Middle frontal gyrus (tissue), 1 donor: ENCODE measurements around the gene NEIL1.

ENCODE experiments used
- DNase-seq: peaks from one replicate; pipeline ENCODE4 v3.0.0-alpha.2; 2015; ENCODE audit warnings: low spot score; ENCODE audit errors: extremely low spot score

NEIL1 gene

GRCh38 chr15:75356006-75356405 is 9.2 kb downstream of the NEIL1 start:
- no peak for DNase-seq

DNA sequence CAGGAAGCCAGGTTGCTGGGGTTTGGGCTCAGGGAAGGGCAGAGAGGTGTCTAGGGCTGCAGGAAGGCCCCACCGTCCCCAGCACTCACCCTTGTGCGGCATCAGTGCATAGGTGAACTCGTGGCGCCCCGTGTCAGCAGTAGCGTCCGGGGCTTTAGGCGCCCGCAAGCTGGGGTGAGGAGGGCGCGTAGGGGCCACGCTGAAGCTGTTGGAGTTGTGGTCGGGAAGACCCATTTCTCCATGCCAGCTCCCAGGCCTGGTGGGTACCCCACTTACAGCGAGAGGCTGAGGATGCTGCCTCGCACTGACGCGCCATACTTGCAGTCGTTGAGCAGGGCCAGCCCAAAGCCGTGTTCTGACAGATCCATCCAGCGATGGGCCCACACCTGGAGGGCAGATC is 9.7 kb downstream of the NEIL1 start:
- no peak for DNase-seq

DNA sequence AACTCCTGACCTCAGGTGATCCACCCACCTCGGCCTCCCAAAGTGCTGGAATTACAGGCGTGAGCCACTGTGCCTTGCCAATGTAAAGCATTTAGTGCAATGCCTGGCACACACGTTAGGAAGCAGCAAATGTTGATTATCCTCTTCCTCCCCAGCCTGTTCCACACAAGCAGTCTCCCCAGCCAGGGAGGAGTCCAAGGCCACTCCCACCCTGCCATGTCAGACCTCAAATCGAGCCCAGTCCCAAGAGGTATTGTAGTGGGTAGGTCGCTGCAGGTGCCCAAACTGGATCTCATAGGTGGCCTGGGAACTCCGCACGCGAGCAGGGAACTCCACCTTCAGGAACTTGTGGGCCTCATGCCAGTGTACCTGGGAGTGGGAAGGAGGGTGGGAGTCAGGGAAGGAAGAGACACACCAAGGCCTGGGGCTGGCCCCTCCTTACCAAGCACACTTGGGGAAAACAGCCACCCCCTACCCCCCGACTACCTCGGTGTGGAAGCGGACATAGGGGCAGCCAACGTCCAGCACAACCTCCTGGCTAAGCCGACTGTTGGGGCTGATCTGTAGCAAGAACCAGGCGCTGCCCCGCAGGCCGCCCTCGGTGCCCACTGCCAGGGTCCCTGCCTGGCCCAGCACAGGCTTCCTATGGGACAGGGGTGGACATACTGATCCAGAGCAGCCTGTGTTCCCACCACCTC is 11.3 kb downstream of the NEIL1 start:
- DNase-seq: no peak

GRCh38 chr15:75358771-75359536 is 12.1 kb downstream of the NEIL1 start:
- no peak for DNase-seq

- no peak for DNase-seq
Measured at GRCh38 chr15:75359537-75360250, 12.9 kb downstream of the NEIL1 start.

DNA sequence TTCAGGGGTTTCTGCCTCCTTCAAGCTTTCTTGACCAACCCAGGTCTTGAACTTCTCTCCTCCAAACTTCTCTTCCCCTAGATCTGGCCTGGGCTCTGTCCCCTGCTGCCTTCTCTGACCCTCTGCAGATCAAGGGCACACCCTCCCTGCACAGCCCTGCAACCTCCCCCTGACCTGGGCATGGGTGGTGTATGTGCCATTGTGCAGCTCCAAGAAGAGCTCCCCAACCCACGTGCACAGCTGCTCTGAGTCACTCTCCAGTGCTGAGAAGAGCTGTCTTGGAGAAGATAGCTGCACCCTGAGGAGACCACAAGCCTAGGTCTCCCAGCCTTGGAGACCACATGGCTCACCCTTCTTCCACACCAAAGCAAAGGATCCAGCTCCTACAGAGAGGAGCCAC is 13.6 kb downstream of the NEIL1 start:
- DNase-seq: no peak

- no peak for DNase-seq
Measured at GRCh38 chr15:75360856-75361255, 14.0 kb downstream of the NEIL1 start.

GRCh38 chr15:75361361-75361988 is 14.6 kb downstream of the NEIL1 start:
- no peak for DNase-seq

DNA sequence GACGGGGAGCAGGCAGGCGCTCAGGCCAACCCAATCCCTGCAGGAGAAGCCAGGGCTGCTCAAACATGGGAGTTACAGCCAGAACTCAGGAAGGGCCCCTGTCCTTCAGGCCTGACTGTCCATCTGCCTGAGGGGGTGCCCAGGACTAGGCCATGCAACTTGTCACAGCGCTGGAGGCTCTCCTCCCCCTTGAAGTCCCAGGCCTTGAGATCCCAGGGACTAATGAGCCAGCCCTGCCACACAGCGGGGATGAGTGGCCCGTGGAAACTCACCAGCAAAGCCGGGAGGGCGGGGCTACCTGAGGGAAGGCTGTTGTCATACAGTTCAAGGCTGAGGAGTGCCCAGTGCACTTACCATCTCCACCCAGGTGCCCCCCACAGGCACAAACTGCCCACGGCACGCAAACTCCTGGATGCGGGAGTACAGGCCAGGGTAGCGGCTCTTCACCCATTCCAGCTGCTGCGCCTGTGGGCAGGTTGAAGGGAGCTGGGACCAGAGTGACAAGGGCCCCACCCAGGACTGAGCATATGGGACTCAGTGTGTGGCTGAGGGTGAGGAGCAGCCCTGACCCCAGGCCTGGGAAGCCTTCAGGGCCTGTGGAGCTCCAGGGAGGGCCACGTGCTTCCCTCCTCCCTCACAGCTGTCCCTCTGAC is 15.3 kb downstream of the NEIL1 start:
- DNase-seq: no peak

GRCh38 chr15:75362642-75363249 is 15.9 kb downstream of the NEIL1 start:
- no peak for DNase-seq

DNA sequence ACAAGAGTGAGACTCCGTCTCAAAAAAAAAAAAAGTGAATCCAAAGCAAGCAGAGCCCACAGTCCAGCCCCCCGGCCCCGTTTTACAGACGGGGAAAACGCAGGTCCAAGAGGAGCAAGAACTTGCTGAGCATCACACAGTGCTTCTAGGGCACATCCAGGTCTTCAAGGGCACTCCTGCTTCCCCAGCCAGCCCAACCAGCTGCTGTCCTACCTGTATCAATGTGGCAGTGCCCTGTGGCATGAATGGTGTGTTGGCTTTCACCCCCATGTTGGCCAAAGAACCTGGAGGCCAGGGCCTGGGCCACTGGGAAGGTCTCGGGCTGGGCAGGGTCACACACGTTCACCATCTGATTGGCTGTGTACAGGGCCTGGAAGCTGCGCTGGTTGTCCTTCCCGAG is 16.9 kb downstream of the NEIL1 start:
- DNase-seq: no peak

GRCh38 chr15:75364881-75365280 is 18.0 kb downstream of the NEIL1 start:
- no peak for DNase-seq

DNA sequence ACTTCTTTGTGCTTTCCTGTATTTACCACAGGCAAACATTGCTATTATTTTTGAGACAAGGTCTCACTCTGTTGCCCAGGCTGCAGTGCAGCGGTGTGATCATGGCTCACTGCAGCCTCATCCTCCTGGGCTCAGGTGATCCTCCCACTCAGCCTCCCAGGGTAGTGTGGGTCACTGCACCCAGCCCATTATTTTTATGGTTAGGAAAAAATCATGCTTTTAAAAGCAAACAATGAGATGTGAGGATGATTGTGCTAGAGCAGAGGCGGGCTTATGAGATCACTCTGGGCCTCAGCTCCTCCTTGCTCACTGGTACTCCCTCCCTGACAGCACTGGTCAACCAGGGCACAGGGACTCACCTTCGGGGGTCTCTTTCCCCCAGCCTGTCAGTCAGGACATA is 19.3 kb downstream of the NEIL1 start:
- DNase-seq: no peak

- no peak for DNase-seq
Measured at GRCh38 chr15:75367006-75367405, 20.2 kb downstream of the NEIL1 start.

DNA sequence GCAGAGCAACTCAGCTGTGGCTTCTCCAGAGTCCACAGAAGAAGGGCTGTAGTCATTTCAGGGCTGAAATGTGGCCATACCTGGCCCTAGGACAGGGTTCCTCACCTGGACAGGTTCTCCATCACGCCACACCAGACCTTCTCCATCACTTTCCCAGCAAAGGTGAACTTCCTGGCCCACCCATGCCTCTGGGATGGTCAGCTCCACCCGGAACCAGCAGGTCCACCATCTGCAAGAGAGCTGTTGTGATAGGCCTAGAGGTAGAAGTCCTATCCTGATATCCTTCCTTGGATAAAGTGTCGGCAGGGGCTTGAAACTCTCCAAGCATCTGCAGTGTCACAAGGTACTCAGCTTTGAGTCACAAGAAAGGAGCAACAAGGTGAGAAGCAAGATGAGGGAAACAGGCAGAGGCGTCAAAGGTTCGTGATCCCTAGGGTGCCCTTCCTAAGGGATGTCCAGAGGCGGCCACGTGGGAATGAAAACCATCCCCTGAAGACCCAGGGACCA is 20.6 kb downstream of the NEIL1 start:
- DNase-seq: no peak

- DNase-seq: peak; percentile 86
Measured at GRCh38 chr15:75367913-75368688, 21.3 kb downstream of the NEIL1 start, which contains the start of gene MAN2C1. TSS of gene MAN2C1 (minus strand) at chr15:75368607. CDS start at chr15:75368583, 24 bp downstream.

DNA sequence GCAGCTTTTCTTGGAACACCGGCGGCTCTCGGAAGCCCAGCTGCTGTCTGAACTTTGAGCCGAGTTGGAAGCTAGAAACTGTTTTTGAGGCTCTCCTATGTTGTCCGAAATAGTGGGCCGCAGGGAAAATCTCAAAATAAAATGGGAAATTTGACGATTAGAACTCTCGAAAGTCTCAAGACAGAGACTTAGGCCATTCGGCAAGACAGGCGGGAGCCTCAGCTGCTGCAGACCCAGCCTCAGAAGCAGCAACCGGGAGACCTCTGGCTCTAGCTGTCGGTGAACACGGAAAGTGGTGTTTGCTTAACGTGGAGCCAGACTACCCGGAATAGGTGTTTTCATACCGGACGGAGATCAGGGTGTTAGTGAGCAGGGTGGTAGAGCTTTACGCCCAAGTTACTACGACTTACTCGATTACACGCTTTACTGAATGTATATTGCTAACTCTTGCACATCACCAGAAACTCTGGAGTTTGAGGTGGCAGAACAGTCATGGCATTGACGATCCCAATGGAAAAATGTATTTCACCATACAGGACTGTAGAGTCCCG is 21.9 kb downstream of the NEIL1 start:
- DNase-seq: no peak

DNA sequence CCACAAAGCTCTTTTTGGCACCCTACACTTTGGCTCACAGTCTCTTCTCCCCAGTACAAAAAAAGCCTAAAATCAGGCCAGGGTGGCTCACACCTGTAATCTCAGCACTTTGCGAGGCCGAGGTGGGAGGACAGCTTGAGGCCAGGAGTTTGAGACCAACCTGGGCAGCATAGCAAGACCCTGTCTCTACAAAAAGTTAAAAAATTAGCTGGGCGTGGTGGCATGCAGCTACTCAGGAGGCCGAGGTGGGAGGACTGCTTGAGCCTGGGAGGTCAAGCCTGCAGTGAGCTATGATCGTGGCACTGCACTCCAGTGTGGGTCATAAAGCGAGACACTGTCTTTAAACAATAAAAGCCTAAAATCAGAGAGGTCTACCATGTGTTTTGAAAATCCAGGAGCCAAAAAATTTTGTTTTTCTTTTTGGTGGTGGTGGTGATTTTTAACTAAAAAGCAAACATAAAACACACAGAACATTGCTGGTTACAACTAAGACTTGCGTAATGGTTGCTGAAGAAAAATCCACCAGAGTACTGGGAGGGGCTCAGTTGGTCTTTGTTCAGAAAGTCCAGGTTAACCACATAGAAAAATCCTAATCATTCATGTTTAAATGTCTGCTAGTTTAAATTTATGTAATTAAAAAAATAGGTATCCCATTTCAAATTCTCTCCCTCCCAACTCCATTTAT is 23.2 kb downstream of the NEIL1 start:
- DNase-seq: no peak

DNA sequence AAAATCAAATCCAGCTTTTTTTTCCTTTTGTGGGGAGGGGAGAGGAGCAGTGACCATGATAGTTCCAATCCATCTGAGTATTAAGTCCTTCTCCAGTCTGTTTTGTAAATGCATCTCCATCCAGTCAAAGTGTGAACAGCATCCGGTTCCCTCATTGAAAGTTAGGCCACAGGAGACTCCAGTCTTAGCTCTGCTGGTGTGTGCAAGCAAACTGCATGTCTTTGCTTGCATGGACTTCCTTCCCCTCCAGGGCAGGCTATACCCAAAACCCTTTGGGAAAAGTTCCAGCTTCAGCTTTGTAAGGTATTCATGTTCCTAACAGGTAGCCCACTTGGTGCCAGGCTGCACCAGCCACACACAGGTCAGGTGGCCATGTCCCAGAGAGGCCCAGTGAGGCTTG is 24.6 kb downstream of the NEIL1 start:
- no peak for DNase-seq
